Stimulated activated CD4-positive, alpha-beta T cell treated with anti-CD3 and anti-CD28 coated beads, Interleukin-4, amount 100 ng/mL, for 24 hours (primary cell): Measurements from ENCODE around the gene NOMO2.
"Not testable (repeated sequence)": the region's sequence is repeated elsewhere in the genome, so short reads cannot be mapped to it uniquely, and the experiment has no call there.

Experiments used
- DNase-seq: peaks from one replicate; pipeline ENCODE4 v3.0.0-alpha.2; 2020

The NOMO2 gene

GRCh38 chr16:18573887-18574286 is 12.0 kb upstream of the NOMO2 start:
- not testable (repeated sequence) for DNase-seq

- DNase-seq, result not testable (repeated sequence)
These were observed 11.1 kb upstream of the NOMO2 start for GRCh38 chr16:18572973-18573372.

- not testable (repeated sequence) for DNase-seq
These were observed 9.5 kb upstream of the NOMO2 start for GRCh38 chr16:18571307-18571850.

GRCh38 chr16:18570529-18571306 is 8.8 kb upstream of the NOMO2 start:
- DNase-seq, result not testable (repeated sequence)

- DNase-seq, result peak; percentile 8
These were observed 1.3 kb downstream of the NOMO2 start for GRCh38 chr16:18560416-18561220.

GRCh38 chr16:18553671-18554070 is 8.2 kb downstream of the NOMO2 start:
- not testable (repeated sequence) for DNase-seq

GRCh38 chr16:18547382-18547781 is 14.5 kb downstream of the NOMO2 start:
- DNase-seq, result not testable (repeated sequence)

GRCh38 chr16:18546853-18547252 is 15.0 kb downstream of the NOMO2 start:
- DNase-seq, result not testable (repeated sequence)

- not testable (repeated sequence) for DNase-seq
These were observed 17.4 kb downstream of the NOMO2 start for GRCh38 chr16:18544232-18545081.

GRCh38 chr16:18541912-18542311 is 20.0 kb downstream of the NOMO2 start:
- not testable (repeated sequence) for DNase-seq

- DNase-seq, result not testable (repeated sequence)
These were observed 24.9 kb downstream of the NOMO2 start for GRCh38 chr16:18537004-18537403.

- not testable (repeated sequence) for DNase-seq
These were observed 26.3 kb downstream of the NOMO2 start for GRCh38 chr16:18535519-18536168.

GRCh38 chr16:18534308-18534707 is 27.6 kb downstream of the NOMO2 start:
- DNase-seq, result not testable (repeated sequence)

- not testable (repeated sequence) for DNase-seq
These were observed 30.6 kb downstream of the NOMO2 start for GRCh38 chr16:18531323-18531722.

- not testable (repeated sequence) for DNase-seq
These were observed 31.6 kb downstream of the NOMO2 start for GRCh38 chr16:18530329-18530728.

- DNase-seq, result not testable (repeated sequence)
These were observed 35.4 kb downstream of the NOMO2 start for GRCh38 chr16:18526547-18526946.

- DNase-seq, result not testable (repeated sequence)
These were observed 35.9 kb downstream of the NOMO2 start for GRCh38 chr16:18525882-18526482.

- DNase-seq, result not testable (repeated sequence)
These were observed 39.3 kb downstream of the NOMO2 start for GRCh38 chr16:18522637-18523036.

- DNase-seq, result not testable (repeated sequence)
These were observed 40.3 kb downstream of the NOMO2 start for GRCh38 chr16:18521445-18522181.

GRCh38 chr16:18518536-18519283 is 43.2 kb downstream of the NOMO2 start:
- DNase-seq, result not testable (repeated sequence)
